NCI-H526 (cell line): ENCODE results near the gene SGCA.
A peak's percentile ranks its signal among the peaks of the same experiment; 100 is the strongest.

Source experiments
- DNase-seq, 2 experiments: peaks; one replicate each; lab custom pipeline; 2025; lab: John Stamatoyannopoulos, UW

Gene SGCA

DNA sequence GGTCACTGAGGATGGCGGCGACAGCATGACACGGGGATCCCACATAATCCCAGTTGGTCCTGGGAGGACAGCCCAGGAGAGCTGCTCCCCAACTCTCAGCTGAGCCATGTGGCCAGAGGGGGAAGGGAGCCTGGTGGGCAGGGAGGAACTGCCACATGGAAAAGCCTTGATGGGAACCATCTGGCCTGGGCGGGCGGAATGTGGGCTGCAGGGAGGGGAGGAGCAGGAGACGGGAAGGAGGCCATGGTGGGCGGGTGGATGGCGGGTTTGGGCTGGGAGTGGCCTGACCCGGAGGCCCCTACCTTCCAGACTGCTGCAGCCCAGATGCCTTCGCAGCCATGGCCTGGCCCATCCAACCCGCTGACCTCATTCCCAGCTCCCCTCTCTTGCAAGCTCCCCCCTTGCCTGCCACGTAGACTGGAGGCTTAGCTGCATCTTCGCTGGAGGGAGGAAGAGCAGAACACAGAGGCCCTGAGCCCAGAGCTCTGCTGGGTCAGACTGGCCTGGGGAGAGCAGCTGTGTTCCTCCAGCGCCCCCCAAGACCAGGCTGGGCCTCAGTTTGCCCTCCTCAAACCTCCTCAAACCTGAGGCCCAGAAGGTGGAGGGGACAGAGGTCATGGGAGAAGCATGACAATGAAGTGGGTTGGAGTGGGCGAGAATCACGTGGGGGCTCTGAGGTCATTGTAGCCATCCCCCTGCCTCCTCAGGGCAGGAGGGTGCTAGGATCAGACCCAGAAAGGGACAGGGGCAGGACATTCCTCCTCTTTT, 43.9 kb downstream of the SGCA start:
- DNase-seq: no peak

DNA sequence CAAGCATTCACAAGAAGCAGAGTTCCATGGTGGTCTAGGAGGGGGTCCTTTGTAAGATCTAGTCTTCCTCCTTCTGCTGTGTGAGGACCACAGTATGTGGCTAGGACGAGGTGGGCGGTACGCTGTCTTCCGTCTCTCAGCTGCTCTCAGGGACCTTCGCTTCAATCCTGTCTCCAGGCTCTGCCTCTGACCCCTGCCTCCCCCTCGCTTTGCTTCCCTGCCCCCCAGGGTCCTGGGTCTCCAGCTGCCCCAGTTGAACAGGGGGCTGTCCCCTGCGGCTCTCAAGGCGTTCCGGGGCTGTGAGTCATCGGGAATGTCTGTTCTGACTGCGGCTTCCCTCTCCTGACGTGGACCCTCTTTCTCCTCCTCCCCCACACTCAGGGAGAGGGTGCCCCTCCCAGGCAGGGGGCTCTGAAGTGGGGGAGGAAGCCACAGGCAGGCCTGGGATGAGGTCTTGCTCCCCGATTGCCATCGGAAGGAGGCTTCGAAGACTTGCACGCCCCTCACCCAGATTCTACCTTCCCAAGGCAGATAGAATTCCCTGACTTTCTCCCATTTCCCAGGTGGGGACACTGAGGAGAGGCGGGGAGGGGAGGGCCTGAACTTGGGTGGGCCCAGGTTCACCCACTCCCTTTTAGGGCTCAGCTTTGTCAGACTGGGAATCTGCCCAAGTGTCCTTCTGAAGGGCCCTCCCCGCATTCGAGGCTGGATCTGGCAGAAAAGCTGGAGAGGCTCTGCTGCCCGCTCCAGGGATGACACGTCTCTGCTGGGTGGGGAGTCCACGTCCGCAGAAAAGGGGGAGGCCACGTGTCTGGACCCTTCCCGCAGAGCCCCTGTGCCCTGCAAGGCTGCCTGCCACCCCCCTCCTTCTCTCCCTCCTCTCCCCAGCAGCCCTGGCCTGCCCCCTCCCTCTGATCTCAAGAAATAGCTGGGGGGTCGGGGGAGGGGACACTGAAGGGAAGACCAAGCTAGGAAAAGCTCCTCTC, 44.7 kb downstream of the SGCA start:
- no peak for DNase-seq

DNA sequence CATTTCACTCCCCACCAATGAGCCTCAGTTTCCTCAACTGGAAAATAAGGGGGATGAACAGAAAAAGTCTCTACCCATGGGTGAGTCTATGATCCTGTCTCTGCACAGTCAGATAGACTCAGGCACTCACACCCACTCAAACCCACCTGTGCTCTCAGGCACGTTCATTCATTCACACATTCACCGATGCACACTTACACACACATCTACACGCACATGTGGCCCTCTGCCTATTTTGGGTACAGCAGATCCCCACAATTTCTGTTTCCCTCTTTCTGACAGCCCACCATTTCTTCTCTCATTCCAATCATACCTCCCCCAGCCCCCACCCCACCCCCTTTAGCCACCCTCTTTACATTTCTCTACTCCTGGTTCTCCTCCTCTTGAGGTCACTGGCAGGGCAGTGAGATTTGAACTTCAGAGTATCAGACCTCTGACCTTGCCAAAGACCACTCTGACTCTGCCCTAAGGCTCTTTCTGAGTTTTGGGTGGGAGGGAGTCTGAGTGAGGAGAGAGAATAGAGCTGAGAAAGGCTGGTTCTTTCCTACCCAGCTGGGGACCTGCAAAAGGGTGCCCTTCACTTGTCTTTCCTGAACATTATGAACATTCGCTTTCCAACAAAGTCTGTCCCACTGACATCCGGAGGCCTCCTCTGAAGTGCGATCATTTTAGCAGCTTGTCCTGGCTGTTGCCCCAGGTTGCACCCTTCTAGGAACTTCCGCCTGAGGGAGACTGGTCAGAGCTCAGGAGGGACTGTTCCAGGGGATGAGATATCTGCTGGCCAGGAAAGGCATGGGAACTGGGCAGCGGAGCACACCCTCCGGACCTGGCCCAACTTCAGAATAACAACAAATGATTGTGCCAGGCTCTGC, 45.7 kb downstream of the SGCA start:
- DNase-seq: no peak

DNA sequence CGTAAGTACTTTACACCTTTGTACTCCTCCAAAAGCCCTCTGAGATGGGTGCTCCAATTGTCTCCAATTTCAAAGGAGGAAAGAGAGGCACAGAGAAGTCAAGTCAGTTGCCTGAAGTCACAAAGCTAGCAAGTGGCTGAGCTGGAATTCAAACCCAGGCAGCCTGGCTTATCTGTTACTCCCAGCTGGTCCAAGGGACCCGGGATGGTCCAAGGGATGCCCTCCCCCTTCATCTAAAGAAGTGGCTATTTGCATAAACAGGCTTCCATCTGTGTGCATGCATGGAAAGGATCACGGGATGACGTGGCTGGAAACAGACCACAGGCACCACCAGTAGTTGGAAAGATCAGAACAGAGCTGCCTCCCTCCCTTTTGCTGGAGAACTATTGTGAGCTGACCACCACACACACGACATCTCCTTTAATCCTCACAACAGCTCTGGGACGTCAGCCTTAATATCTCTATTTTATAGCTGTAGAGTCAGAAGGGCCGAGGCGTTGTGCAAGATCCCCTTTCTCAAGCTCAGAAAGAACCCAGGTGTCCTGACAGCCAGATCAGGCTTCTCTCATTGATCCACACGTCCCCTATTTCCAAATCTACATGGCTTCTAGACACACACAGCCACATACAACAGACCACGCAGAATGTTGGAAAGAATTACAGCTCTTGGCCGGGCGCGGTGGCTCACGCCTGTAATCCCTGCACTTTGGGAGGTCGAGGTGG, 46.5 kb downstream of the SGCA start:
- peak; percentile 8 to 25 for DNase-seq

DNA sequence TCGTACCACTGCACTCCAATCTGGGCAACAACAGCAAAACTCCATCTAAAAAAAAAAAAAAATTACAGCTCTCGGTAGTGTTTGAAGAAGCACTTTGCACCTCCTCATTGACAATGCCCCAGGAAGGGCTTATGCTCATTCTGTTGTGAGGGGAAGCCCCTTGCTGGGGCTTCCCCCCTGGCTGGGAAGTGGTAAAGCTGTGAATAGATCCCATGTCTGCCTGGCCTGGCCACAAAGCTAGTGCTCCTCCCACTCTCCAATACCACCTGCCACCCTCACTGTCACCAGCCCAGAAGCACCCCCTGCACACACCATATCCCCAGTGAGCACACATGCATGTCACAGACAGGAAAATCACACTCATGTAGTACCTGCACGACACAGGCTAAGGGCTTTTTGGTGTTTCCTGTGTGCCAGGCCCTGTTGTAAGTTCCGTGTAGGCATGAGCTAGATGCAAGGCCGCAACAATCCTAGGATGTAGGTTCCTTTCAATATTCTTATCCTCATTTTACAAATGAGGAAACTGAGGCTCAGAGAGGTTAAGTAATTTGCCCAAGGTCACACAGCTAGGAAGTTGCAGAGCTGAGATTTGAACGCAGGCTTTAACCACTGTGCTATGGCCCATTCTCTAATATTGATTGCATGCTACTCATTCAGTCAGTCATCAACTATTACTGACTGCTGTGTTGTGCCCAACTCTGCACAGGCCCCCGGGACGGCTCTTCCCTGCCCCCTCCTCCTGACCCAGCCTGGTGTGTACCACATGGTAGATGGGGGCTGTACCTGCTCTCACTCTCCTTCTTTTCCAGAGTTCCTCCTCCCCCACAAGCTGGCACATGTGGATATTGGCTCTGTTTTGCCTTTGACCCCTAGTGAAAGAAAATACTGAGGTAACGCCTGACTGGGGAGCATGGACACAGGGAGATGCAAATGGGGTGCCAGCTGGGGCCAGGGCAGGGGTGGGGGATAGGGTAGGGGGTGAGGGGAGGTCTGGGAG, 47.5 kb downstream of the SGCA start:
- peak in 1 of 2 experiments; percentile 38 for DNase-seq

DNA sequence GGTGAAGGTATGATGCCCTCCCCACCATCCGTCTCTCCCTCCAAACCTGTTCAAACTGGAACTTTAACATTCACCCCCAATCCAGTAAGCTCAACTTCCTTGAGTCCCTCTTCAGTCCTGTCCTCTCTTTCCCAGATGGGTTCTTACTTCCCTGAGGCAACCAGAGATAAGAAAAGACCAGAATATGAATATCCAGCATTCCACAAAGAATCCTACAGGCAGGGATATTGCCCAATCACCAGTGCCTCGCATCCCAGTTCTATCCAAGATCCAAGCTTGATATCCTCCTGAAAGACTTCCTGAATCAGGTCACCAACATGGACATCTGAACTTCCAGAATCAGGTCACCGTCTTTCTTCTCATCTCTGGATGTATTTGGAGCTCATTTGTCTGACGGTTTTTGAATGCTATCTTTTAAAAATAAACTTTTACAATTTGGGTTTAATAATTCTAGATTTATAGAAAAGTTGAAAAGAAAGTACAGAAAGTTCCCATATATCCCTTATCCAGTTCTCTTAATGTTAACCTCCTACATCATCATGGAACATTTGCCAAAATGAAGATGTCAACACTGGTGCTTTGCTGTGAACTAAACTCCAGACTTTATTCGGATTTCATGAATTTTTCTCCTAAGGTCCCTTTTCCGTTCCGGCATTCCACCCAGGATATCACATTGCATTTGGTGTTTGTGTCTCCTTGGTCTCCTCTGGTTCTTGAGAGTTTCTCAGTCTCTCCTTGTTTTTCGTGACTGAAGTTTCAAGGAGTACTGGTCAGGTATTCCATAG, 49.4 kb downstream of the SGCA start:
- DNase-seq: no peak

DNA sequence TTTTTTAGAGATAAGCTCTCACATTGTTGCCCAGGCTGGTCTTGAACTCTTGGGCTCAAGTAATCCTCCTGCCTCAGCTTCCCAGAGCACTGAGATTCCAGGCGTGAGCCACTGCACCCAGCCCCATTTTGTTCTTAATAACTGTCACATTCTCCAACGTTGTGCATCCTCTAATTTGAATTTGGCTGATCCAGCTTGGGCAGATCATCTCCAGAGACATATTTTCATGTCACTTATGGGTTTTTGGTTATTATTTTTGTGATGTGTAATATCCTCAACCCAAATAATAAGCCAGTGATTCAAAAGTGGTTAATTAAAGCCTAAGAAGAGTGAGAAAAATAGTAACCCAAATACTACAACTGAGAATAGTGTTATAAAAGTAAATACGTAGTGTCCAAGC, 51.8 kb downstream of the SGCA start:
- DNase-seq: no peak

DNA sequence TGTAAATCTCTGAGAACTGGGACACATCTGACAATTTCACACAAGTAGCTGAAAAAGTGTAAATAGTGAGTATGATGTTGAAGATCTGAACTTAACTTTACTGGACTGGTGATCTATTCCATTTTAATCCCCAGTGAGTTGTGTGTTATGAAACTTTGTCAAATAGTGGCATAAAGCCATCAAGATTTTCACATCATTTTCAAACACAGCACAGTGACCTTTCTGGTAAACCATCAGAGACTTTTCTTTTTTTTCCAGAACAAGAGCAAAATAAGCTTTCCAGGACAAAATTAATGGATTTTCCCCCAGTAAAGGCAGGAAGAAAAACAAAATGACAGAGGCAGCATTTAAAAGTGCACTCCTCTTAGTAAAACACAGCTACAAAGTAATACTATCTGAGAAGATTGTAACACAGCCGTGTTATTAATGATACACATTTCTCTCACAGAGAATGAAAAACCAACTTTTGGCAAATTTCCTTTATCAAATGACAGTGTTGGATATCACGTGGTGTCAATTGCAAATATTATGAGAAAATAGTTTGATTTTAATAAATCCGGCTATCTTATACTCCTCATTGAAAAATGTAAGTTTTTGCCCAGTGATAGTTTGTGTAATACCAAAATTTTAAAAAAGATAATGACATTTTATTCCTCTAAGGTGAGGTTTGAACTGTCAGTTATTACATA, 52.4 kb downstream of the SGCA start:
- no peak for DNase-seq

DNA sequence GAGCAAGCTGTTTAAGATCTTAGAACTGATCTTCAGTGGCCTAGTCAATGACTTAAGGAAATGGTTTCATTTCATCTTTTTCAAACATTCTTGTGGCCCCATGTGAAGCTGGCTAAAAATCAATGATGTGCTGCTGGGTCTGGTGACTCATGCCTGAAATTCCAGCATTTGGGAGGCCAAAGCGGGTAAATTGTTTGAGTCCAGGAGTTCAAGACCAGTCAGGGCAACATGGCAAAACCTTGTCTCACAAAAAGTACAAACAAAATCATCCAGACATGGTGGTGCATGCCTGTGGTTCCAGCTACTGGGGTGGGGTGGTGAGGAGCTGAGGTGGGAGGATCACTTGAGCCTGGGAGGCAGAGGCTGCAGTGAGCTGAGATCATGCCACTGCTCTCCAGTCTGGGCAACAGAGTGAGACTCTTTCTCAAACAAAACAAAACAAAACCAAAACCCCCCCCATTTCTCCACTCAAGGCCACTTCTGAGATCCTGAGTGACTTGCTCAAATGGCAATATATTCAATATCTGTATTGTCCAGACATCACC, 53.0 kb downstream of the SGCA start:
- DNase-seq: no peak

DNA sequence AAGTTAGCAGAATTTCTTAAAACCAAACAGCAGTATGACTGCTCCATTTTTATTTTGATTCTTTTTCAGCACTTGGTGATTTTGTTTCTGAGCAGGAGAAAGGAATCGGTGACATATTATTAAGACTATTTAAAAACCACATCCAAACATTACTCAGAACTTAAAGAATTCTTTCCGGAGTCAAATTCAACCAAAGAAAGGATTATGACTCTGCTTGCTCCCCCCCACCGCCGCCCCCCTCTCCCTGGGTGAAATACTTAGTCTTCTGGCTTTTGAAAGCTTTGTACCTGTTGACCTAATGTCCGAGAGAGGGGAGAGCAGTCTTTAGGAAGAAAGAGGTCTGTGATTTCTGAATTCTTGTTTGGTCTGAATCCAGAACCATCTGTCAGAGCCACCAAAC, 53.5 kb downstream of the SGCA start:
- no peak for DNase-seq

DNA sequence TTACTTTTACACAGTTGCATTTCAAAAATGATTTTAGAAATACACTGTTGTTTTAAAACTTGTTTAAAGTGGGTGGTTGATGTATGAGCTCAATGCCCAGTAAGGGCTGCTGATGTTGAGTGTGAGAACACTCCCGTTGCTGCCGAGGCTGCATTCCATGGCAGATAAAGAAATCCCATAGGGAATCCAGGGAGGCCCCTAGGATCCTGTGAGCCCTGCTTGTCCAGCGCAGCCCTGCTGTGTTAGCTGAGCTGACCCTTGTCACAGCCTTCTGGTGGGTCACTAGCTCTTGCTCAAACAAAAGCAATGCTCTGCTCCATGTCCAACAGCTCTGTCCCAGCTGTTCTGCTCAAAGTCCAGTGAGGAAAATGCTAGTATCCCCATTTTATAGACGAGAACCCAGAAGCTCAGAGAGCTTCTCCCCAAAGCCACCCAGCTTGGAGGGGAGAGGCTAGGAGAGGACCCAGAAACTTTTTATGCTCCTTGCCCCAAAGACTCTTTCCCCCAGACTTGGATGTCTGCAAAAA, 54.2 kb downstream of the SGCA start:
- DNase-seq: no peak

DNA sequence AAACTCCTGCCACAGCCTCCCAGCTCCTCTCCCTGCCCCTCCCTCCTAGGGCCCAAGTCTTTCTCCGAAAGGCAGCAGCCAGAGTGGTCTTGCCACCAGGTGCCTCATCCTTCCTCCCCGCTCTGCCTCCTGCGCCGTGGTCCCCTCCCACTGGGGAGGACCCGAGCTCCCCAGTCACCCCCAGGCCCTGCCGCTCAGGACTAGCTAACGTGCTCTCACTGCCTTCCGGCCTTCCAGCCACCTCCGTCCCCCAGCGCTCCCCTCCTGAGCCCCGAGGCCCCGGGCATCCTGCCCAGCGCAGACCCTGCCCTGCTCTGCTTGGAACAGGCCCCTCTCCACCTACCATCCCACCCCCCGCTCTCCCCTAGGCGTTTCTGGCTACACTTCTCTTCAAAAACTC, 55.0 kb downstream of the SGCA start:
- no peak for DNase-seq

DNA sequence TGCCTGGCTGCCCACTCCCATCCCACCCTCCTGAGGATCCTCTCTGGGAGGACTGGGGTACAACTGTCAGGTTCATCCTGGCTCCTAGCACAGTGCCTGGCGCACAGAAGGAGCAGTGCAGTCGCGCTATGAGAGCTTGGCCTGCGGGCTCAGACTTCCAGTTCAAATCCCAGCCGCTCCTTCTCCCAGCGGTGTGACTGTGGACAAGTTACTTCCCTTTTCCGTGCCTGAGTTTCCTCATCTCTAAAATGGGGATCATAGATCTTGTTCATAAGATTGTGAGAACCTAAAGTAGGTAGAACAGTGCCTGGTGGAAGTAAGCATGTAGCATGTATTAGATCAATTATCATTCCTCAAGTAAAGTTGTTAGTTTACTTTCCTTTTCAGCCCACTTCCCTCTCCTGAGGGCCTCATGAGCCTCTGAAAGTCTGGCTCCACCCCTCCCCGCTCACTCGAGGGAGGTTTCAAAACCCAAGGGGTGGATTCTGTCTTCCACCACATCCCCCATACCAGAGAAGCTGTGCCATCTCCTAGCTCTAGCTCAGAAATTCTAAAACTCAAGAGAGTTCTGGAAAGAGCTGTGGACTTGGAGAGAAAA, 55.6 kb downstream of the SGCA start:
- no peak for DNase-seq

DNA sequence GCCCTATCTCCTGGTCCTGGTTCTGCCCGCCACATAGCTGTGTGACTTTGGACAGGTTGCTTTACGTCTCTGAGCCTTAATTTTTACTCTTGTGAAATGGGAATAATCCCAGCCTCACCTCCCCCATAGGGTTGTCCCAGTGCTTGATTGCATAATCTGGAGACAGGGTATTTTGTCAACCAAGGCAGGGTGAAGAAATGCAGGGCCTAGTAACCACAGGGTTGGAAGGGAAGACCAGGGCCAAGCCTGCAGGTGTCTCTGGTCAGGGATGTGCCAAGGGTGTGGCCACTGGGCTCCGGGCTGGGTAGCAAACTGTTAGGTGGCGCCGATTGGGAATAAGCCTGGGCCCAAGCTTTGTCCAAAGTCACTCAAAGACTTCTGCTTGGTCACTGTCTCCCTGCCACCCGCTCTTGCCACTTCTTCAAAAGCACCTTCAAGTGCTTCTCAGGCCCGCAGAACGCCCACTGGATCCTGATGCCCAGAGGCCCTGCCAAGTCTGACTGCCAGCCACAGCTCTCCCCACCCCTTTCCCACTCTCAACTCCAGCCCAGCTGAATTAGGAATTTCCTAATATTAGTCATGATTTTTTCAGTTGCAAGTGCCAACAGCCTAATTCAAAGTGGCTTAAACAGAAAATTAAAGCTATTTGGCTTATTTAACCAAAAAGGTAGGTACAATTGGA, 56.2 kb downstream of the SGCA start:
- no peak for DNase-seq

DNA sequence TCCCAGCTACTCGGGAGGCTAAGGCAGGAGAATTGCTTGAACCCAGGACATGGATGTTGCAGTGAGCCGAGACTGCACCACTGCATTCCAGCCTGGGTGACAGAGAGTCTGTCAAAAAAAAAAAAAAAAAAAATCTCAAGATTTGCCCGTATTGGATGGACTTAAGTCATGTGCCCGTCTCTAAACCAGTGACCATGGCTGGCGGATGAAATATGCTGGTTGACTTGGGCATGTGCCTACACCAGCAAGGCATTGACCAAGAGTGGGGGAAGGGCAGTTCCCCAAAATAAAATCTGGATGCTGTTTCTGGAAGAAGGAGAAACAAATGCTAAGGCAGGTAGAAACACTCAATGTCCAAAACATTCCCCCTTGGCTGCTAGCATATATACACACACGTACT, 57.1 kb downstream of the SGCA start:
- DNase-seq: no peak
